ENCODE results near the gene NPIPA1.

DNA sequence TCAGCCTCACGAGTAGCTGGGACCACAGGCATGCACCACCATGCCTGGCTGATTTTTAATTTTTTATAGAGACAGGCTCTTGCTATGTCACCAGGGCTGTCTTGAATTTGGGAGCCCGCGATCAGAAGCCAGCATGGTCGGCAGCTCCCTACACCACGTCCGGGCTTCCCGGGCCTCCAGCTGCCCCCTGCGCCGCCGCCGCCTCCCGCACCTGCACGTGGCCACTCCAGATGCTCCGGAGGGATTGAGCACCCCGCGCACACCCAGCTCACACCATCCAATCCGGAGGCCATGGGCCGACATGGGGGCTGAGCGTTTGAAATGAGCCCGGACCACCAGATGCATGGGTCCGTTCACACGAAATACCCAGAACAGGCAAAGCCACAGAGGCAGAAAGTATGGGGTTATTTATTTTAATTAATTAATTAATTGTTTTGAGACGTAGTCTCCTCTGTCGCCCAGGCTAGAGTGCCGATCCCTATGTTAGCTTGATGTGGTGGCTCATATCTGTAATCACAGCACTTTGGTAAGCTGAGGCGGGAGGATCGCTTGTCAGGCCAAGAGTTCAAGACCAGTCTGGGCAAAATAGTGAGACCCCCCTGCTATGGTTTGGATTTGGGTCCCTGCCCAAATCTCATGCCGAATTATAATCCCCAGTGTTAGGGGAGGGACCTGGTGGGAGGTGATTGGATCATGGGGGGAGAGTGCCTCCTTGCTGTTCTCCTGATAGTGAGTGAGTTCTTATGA is 20.5 kb downstream of the NPIPA1 start:
- TF ChIP-seq, protein P1, sequence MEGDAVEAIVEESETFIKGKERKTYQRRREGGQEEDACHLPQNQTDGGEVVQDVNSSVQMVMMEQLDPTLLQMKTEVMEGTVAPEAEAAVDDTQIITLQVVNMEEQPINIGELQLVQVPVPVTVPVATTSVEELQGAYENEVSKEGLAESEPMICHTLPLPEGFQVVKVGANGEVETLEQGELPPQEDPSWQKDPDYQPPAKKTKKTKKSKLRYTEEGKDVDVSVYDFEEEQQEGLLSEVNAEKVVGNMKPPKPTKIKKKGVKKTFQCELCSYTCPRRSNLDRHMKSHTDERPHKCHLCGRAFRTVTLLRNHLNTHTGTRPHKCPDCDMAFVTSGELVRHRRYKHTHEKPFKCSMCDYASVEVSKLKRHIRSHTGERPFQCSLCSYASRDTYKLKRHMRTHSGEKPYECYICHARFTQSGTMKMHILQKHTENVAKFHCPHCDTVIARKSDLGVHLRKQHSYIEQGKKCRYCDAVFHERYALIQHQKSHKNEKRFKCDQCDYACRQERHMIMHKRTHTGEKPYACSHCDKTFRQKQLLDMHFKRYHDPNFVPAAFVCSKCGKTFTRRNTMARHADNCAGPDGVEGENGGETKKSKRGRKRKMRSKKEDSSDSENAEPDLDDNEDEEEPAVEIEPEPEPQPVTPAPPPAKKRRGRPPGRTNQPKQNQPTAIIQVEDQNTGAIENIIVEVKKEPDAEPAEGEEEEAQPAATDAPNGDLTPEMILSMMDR (IDR thresholded peaks at IDR 0.05) = no peak
- no peak for TF ChIP-seq POLR2A (IDR thresholded peaks at IDR 0.05)
- TF ChIP-seq EP300 (IDR thresholded peaks at IDR 0.05) = no peak

Data from ovary (tissue), 3 donors.